AG04450 (cell line): ENCODE results near the gene SULT1A3. TPM values are rescaled to one million over a fixed set of nuclear protein-coding genes. Genes with fewer than 3 reads are reported as not detected.
"Not testable (repeated sequence)": the region's sequence is repeated elsewhere in the genome, so short reads cannot be mapped to it uniquely, and the experiment has no call there.

Source experiments
- CTCF ChIA-PET: fragments of 300-600, 350-600 bp; formaldehyde crosslinking; extraction: SDS; loops from one replicate; lab custom pipeline; 2022; ENCODE audit warnings: antibody characterized with exemption, inconsistent platforms; lab: Charles Lee
- POLR2A ChIA-PET: fragments of 350-600 bp; formaldehyde crosslinking; extraction: SDS; loops from one replicate; lab custom pipeline; 2021; ENCODE audit warnings: antibody characterized with exemption, inconsistent platforms; lab: Yijun Ruan, JAX
- DNase-seq: peaks from one replicate; pipeline ENCODE4 v3.0.0-alpha.2; 2011; ENCODE audit warnings: low read depth, low spot score
- H3K27ac ChIP-seq: one replicate; pipeline ENCODE4 v1.5.1; 2012; ENCODE audit warnings: low read depth, low read length, control low read depth
- H3K27me3 ChIP-seq: one replicate; pipeline ENCODE4 v1.6.0; 2012; ENCODE audit warnings: low read length; ENCODE audit not compliant: control insufficient read depth, insufficient read depth
- H3K4me3 ChIP-seq: 2 replicates; pipeline ENCODE4 v1.5.1; 2011; ENCODE audit warnings: mild to moderate bottlenecking, low read depth, low read length, control low read depth
- H3K9me3 ChIP-seq: 2 replicates; pipeline ENCODE4 v1.5.1; 2012; ENCODE audit warnings: low read length; ENCODE audit not compliant: control insufficient read depth, insufficient read depth
- polyA plus RNA-seq: library from polyadenylated mRNA; depleted of rRNA; stranded (reverse); fragments of >200 nt; gene quantifications from 2 replicates; pipeline ENCODE4 v1.2.3, GENCODE V29; 2011; rRNA removed
- small RNA-seq: library from RNA; depleted of rRNA; stranded (forward); fragments of <200 nt; gene quantifications from one replicate; pipeline ENCODE3, GENCODE V24; 2012; ENCODE audit warnings: low read depth; ENCODE audit not compliant: insufficient read length

The SULT1A3 gene
- polyA plus RNA-seq, 1 experiment = 7.3 TPM

GRCh38 chr16:30199608-30200343 is 721 bp downstream of the SULT1A3 start:
- H3K27ac ChIP-seq, H3K27me3 ChIP-seq, POLR2A ChIA-PET, H3K9me3 ChIP-seq, DNase-seq, CTCF ChIA-PET, H3K4me3 ChIP-seq: not testable (repeated sequence)

GRCh38 chr16:30205541-30206236 is 6.6 kb downstream of the SULT1A3 start:
- DNase-seq, CTCF ChIA-PET, H3K9me3 ChIP-seq, H3K27ac ChIP-seq, POLR2A ChIA-PET, H3K27me3 ChIP-seq: not testable (repeated sequence)
- H3K4me3 ChIP-seq = peak overlapping the region; percentile 54

- H3K4me3 ChIP-seq, H3K9me3 ChIP-seq, H3K27ac ChIP-seq, DNase-seq, POLR2A ChIA-PET, H3K27me3 ChIP-seq, CTCF ChIA-PET: not testable (repeated sequence)
Observed at GRCh38 chr16:30206252-30206651, 7.2 kb downstream of the SULT1A3 start.

GRCh38 chr16:30207063-30207704 is 8.1 kb downstream of the SULT1A3 start:
- H3K4me3 ChIP-seq, CTCF ChIA-PET, DNase-seq, H3K27ac ChIP-seq, H3K9me3 ChIP-seq, POLR2A ChIA-PET, H3K27me3 ChIP-seq: not testable (repeated sequence)

DNA sequence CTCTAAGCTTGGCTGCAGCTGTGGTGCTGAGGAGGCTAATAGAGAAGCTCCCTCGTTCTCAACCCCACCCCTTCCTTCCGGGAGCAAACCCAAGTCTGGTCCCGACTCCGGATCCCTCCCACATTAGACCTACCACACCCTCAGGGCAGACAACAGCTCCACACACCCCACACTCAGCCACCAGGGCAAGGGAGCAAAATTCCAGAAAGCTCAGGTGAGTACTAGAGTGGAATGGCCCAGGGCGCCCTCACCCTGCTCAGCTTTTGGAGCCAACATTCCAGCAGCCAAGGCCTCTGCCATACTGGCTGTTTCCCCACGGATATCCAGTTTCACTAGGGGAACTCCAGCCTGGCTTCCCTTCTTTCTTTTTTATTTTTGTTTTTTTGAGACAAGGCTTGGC is 10.0 kb downstream of the SULT1A3 start:
- CTCF ChIA-PET, H3K9me3 ChIP-seq, H3K27me3 ChIP-seq, H3K4me3 ChIP-seq, POLR2A ChIA-PET, DNase-seq, H3K27ac ChIP-seq: not testable (repeated sequence)

GRCh38 chr16:30211414-30211813 is 12.4 kb downstream of the SULT1A3 start:
- POLR2A ChIA-PET, CTCF ChIA-PET, H3K9me3 ChIP-seq, H3K4me3 ChIP-seq, H3K27me3 ChIP-seq, DNase-seq, H3K27ac ChIP-seq: not testable (repeated sequence)

GRCh38 chr16:30217082-30217481 is 18.0 kb downstream of the SULT1A3 start:
- H3K4me3 ChIP-seq, H3K27ac ChIP-seq, POLR2A ChIA-PET, CTCF ChIA-PET, H3K9me3 ChIP-seq, DNase-seq, H3K27me3 ChIP-seq: not testable (repeated sequence)

DNA sequence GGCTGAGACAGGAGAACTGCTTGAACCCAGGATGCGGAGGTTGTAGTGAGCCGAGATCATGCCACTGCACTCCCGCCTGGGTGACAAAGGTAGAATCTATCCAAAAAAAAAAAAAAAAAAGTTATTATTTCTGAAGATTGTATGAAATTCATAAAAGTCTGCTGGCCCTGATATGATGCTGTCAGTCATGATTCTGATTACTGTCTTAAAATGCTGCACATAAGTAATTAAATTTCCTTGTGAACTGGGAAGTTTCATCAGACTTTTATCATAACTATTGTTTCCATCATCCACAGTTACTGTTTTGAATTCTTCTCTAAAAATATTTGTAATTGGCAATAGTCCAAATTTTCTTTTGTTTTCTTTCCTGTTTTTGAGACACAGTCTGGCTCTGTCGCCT is 49.3 kb downstream of the SULT1A3 start, which contains the start of gene NPIPB13:
NPIPB13 (minus strand) TSS at position 101 of the 400 bp plus-strand sequence. CDS start 2,906 bp downstream, outside the sequence.
- CTCF ChIA-PET, POLR2A ChIA-PET, H3K4me3 ChIP-seq, H3K27ac ChIP-seq, H3K27me3 ChIP-seq, H3K9me3 ChIP-seq, DNase-seq: not testable (repeated sequence)

Small RNAs within 50 kb of the gene (small RNA-seq; reads per million reads assigned to genes)
- not detected for gene AC106782.4

Other genes starting within 250 kb of the SULT1A3 start
- gene TMEM219, start 237.2 kb upstream of the SULT1A3 start, polyA plus RNA-seq = 88.6 and 107 TPM in 2 replicates
- 16.9 and 18.2 TPM in 2 replicates for gene TAOK2, start 225.4 kb upstream of the SULT1A3 start, polyA plus RNA-seq
- 2.5 and 3.8 TPM in 2 replicates for gene HIRIP3, start 203.6 kb upstream of the SULT1A3 start, polyA plus RNA-seq
- gene INO80E, start 203.0 kb upstream of the SULT1A3 start, polyA plus RNA-seq = 27.3 and 27.5 TPM in 2 replicates
- 0.22 and 0.46 TPM in 2 replicates for gene DOC2A, start 188.2 kb upstream of the SULT1A3 start, polyA plus RNA-seq
- not detected in 2 replicates for gene C16orf92, start 176.1 kb upstream of the SULT1A3 start, polyA plus RNA-seq
- gene TLCD3B, start 168.0 kb upstream of the SULT1A3 start, polyA plus RNA-seq = not detected in 2 replicates
- 631 and 806 TPM in 2 replicates for gene ALDOA, start 133.5 kb upstream of the SULT1A3 start, polyA plus RNA-seq
- gene PPP4C, start 123.3 kb upstream of the SULT1A3 start, polyA plus RNA-seq = 112 and 140 TPM in 2 replicates
- gene TBX6, start 107.3 kb upstream of the SULT1A3 start, polyA plus RNA-seq = not detected in 2 replicates
- 15.6 and 23.1 TPM in 2 replicates for gene YPEL3, start 103.0 kb upstream of the SULT1A3 start, polyA plus RNA-seq
- 1.2 and 1.9 TPM in 2 replicates for gene GDPD3, start 85.7 kb upstream of the SULT1A3 start, polyA plus RNA-seq
- gene MAPK3, start 76.0 kb upstream of the SULT1A3 start, polyA plus RNA-seq = 82.5 and 91.7 TPM in 2 replicates
- 2.9 and 4.2 TPM in 2 replicates for gene CORO1A, start 15.7 kb upstream of the SULT1A3 start, polyA plus RNA-seq
- gene BOLA2B, start 5.6 kb upstream of the SULT1A3 start, polyA plus RNA-seq = 17.5 and 38.2 TPM in 2 replicates
- 3.8 and 13.4 TPM in 2 replicates for gene SLX1A, start 5.4 kb upstream of the SULT1A3 start, polyA plus RNA-seq
- gene NPIPB13, start 49.2 kb downstream of the SULT1A3 start, polyA plus RNA-seq = 0.83 and 1.7 TPM in 2 replicates
- gene CD2BP2, start 156.1 kb downstream of the SULT1A3 start, polyA plus RNA-seq = 48.9 and 49.5 TPM in 2 replicates
- gene TBC1D10B, start 171.2 kb downstream of the SULT1A3 start, polyA plus RNA-seq = 12.0 and 14.8 TPM in 2 replicates
- 0.55 TPM in 1 of 2 replicates, not detected in the other for gene MYL11, start 175.5 kb downstream of the SULT1A3 start, polyA plus RNA-seq
- gene SEPTIN1, start 183.3 kb downstream of the SULT1A3 start, polyA plus RNA-seq = not detected in 2 replicates
- gene ZNF48, start 196.2 kb downstream of the SULT1A3 start, polyA plus RNA-seq = 4.3 and 5.3 TPM in 2 replicates
- 9.3 and 10.1 TPM in 2 replicates for gene ZNF771, start 208.4 kb downstream of the SULT1A3 start, polyA plus RNA-seq
- gene DCTPP1, start 230.8 kb downstream of the SULT1A3 start, polyA plus RNA-seq = 34.1 and 34.7 TPM in 2 replicates
- gene SEPHS2, start 246.6 kb downstream of the SULT1A3 start, polyA plus RNA-seq = 41.2 and 47.1 TPM in 2 replicates